Measurements from ENCODE around the gene AP3M1. TPM values are rescaled to one million over a fixed set of nuclear protein-coding genes. Genes with fewer than 3 reads are reported as not detected.
A peak's percentile ranks its signal among the peaks of the same experiment; 100 is the strongest.

AP3M1 gene
- total RNA-seq, 1 experiment from 2014 or later: 27.8 TPM

DNA sequence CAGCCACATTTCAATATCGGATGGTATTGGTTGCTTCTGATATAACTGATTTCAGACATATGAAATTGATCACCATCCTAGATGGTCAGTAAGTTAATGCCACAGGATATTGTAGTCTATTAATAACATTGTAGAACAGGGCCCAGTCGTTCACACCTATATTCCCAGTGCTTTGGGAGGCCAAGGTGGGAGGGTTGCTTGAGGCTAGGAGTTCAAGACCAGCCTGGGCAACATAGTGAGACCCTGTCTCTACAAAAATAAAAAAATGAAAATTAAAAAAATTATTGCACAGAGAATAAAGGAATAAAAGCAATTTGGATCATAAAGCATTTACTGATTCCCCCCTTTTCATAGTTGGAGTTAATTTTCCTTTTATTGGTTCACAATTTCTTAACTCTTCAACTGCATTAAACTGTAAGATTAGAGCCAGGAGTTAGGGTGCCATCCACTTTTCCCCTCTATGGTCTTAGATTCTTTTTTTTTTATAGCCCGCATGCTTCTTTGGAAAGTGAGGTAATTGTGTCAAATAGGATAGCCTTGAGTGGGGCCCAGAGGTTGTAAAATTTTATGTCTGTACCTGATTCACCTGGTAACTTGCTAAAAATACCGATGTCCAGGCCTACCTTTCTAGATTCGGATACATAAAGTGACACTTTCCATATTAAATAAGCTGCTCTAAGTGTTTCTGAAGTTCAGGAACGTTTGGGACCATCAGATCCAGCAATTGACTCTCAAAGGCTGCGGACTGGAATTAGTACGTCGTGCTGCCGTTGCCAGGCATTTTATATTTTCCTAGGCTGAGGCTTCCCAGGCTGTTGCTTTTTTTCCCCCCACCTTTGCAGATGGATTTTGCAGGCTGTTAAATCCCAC is 25.1 kb upstream of the AP3M1 start:
- H3K27me3 ChIP-seq (ENCODE audit: control insufficient read depth, insufficient read depth, low read length): no peaks in the 10 kb centered on the region
- peak overlapping the region; percentile 92 for H3K4me3 ChIP-seq (ENCODE audit: insufficient read depth, low read depth, low read length)
- no peaks in the 10 kb centered on the region for H3K36me3 ChIP-seq (replicated peaks; ENCODE audit: control insufficient read depth, insufficient read depth, low read length)
- no peak for DNase-seq

- H3K36me3 ChIP-seq (replicated peaks; ENCODE audit: control insufficient read depth, insufficient read depth, low read length): no peaks in the 10 kb centered on the region
- H3K27me3 ChIP-seq (ENCODE audit: control insufficient read depth, insufficient read depth, low read length): no peaks in the 10 kb centered on the region
- DNase-seq: no peak
- no peak overlapping the region for H3K4me3 ChIP-seq (ENCODE audit: insufficient read depth, low read depth, low read length)
Observed at GRCh38 chr10:74174521-74174920, 23.9 kb upstream of the AP3M1 start.

DNA sequence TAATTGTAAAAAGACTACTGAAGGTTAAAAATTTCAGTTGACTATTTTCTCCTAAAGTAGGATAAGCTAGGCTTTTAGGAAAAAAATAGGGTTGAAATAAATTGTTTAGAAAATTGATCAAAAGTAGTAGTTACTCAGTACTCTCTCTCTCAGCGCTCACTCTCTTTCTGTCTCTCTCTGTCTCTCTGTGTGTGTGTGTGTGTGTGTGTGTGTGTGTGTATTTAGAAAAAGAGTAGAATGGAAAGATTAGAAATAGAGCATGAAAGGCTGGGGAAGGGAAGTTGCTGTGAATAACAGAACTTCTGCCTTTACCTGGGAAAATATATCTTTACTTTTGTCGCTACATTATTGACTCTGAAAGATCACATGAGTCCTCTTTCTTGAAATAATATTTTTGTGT is 21.0 kb upstream of the AP3M1 start:
- no peak for DNase-seq
- no peak overlapping the region for H3K4me3 ChIP-seq (ENCODE audit: insufficient read depth, low read depth, low read length)
- H3K36me3 ChIP-seq (replicated peaks; ENCODE audit: control insufficient read depth, insufficient read depth, low read length): no peaks in the 10 kb centered on the region
- H3K27me3 ChIP-seq (ENCODE audit: control insufficient read depth, insufficient read depth, low read length): no peaks in the 10 kb centered on the region

DNA sequence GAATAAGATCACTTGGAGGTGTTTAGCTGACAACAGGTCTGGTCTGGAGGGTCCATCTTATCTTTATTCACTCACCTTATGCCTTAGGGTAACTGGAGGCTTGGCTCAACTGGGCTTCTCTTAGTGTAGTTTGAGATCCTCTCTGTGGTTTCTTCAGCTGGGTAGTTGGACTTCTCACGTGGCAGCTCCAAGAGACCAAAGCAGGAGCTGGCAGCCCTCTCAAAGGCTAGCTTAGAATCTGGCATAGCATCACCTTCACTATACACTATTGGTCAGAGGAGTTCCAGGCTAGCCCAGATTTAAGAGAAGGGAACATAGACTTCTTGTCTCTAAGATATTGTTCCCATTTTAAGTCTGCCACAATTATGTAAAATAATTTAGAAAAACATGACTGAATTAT is 16.8 kb upstream of the AP3M1 start:
- no peak for DNase-seq
- H3K4me3 ChIP-seq (ENCODE audit: insufficient read depth, low read depth, low read length): no peak overlapping the region
- no peaks in the 10 kb centered on the region for H3K27me3 ChIP-seq (ENCODE audit: control insufficient read depth, insufficient read depth, low read length)
- H3K36me3 ChIP-seq (replicated peaks; ENCODE audit: control insufficient read depth, insufficient read depth, low read length): no peaks in the 10 kb centered on the region

- Histone ChIP-seq H3K4me3 (ENCODE audit: insufficient read depth, low read depth, low read length) (no peak overlapping the region), H3K36me3 (replicated peaks; ENCODE audit: control insufficient read depth, insufficient read depth, low read length) (no peaks in the 10 kb centered on the region), H3K27me3 (ENCODE audit: control insufficient read depth, insufficient read depth, low read length) (no peaks in the 10 kb centered on the region)
- DNase-seq: no peak
Observed at GRCh38 chr10:74165530-74165901, 14.9 kb upstream of the AP3M1 start.

DNA sequence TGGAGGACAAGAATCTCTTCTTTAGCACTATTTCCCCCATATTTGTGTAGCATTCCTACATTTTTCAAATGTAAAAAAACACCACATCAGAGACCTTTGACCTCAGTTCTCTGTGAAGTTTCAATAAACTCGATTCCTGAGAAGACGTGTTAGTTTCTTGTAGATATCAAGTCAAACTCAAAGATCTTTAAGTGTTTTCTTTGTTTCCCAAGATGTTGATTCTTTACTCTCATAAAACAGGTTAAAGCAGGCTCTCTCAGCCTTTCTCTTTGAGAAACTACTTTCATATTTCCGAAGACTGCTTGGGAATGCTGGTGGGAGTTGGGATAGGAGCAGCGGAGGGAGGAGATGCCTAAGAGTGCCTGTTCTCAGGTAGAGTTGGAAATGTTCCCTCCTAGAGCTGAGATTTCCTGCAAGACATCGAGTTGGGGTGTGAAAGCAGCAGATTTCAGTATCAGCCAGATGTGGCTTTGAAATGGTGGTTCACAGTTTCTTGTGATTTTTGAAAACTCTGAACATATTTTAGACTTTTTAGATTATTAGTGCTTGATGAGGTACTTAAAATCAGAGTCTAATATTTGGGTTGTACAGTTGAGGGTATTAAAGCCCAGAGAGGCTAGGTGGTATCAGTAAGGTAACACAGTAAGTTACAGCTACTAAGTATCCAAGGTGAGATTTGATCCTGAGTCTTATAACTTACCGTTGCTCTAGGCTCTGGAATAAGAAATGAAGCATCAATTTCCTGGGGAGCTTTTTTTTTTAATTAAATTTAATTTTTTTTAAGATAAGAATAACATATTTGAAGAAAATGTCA is 14.3 kb upstream of the AP3M1 start:
- no peak for DNase-seq
- H3K36me3 ChIP-seq (replicated peaks; ENCODE audit: control insufficient read depth, insufficient read depth, low read length): no peaks in the 10 kb centered on the region
- no peaks in the 10 kb centered on the region for H3K27me3 ChIP-seq (ENCODE audit: control insufficient read depth, insufficient read depth, low read length)
- no peak overlapping the region for H3K4me3 ChIP-seq (ENCODE audit: insufficient read depth, low read depth, low read length)

DNA sequence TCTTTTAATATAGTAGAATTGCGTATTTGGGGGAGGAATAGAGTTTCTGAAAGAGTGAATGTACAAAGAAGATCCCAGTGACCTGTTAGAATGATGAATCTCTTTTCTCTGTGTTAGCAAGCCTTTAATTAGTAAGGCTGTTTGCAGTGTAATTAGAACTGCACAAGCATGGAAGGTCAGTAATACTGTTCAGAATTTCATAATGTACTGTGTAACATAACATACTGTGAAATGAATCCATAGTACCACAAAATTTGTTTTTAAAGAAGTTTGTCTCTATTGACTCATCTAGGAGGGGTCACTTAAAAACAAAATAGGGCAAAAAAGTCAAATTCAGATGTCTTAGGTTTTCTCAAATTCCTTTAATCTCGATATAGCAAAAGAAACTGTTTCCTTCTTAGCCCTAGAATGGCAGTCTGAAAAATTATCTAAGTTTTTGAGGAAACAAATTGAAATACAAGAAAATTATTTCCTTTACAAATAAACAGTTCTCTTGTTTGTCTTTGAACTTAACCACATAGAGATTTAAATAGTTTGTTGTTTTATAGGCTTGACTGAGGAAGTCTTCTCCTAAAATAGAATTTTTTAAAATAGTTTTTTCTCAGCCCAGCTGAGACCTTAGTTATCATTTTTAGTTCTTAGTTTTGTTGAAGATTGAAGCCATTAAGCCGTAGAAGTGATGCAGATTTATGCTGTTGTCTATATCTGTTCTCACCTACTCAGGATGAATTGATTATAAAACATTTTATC is 12.9 kb upstream of the AP3M1 start:
- Histone ChIP-seq H3K4me3 (ENCODE audit: insufficient read depth, low read depth, low read length) (no peak overlapping the region), H3K36me3 (replicated peaks; ENCODE audit: control insufficient read depth, insufficient read depth, low read length) (no peaks in the 10 kb centered on the region)
- no peak for DNase-seq

DNA sequence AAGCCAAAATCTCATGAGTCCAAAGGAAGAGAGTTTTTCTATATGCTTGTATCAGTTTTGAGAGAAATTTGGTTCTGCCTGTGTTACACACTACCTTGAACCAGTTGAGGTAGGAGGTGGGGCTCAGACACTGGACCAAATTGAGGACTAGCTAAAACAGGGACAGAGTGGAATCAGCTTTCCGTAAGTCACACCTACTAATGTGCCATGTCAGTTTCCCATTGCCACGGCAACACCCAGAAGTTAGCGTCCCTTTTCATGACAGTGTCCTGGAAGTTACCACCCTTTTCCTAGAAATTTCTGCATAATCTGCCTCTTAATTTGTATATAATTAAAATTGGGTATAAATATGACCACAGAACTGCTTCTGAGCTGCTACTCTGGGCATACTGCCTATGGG is 9.4 kb upstream of the AP3M1 start:
- DNase-seq: no peak
- Histone ChIP-seq H3K4me3 (ENCODE audit: insufficient read depth, low read depth, low read length) (no peak overlapping the region), H3K27me3 (ENCODE audit: control insufficient read depth, insufficient read depth, low read length) (no peaks in the 10 kb centered on the region), H3K36me3 (replicated peaks; ENCODE audit: control insufficient read depth, insufficient read depth, low read length) (no peaks in the 10 kb centered on the region)

More for the DNA sequence above, 12.9 kb upstream of the AP3M1 start:
- H3K27me3 ChIP-seq (ENCODE audit: control insufficient read depth, insufficient read depth, low read length): no peaks in the 10 kb centered on the region

DNA sequence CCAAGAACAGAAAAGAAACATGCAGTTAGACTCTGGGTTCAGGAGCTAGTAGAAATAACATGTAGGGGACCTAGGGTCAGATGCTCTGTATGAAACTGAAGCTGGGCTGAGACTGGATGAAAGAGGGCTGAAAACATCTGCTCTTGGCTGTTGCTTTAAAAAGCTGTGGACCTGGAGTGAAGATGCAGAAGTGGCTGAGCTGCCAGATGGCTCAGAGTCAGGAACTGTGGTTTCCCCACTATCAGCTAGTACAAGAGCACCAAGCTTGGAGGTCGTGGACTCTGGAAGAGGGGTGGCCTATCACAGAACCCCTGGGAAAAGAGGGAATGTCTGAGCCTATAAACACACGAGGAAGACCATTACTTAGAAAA is 6.3 kb upstream of the AP3M1 start:
- DNase-seq: no peak
- Histone ChIP-seq H3K27me3 (ENCODE audit: control insufficient read depth, insufficient read depth, low read length) (no peaks in the 10 kb centered on the region), H3K36me3 (replicated peaks; ENCODE audit: control insufficient read depth, insufficient read depth, low read length) (no peaks in the 10 kb centered on the region), H3K4me3 (ENCODE audit: insufficient read depth, low read depth, low read length) (no peak overlapping the region)

GRCh38 chr10:74153676-74154075 is 3.0 kb upstream of the AP3M1 start:
- no peak for DNase-seq
- H3K4me3 ChIP-seq (ENCODE audit: insufficient read depth, low read depth, low read length): no peak overlapping the region
- no peaks in the 10 kb centered on the region for H3K27me3 ChIP-seq (ENCODE audit: control insufficient read depth, insufficient read depth, low read length)
- no peaks in the 10 kb centered on the region for H3K36me3 ChIP-seq (replicated peaks; ENCODE audit: control insufficient read depth, insufficient read depth, low read length)

- DNase-seq: peak; percentile 54
- Histone ChIP-seq H3K36me3 (replicated peaks; ENCODE audit: control insufficient read depth, insufficient read depth, low read length) (no peaks in the 10 kb centered on the region), H3K4me3 (ENCODE audit: insufficient read depth, low read depth, low read length) (no peak overlapping the region), H3K27me3 (ENCODE audit: control insufficient read depth, insufficient read depth, low read length) (no peaks in the 10 kb centered on the region)
Observed at GRCh38 chr10:74153123-74153522, 2.5 kb upstream of the AP3M1 start.

DNA sequence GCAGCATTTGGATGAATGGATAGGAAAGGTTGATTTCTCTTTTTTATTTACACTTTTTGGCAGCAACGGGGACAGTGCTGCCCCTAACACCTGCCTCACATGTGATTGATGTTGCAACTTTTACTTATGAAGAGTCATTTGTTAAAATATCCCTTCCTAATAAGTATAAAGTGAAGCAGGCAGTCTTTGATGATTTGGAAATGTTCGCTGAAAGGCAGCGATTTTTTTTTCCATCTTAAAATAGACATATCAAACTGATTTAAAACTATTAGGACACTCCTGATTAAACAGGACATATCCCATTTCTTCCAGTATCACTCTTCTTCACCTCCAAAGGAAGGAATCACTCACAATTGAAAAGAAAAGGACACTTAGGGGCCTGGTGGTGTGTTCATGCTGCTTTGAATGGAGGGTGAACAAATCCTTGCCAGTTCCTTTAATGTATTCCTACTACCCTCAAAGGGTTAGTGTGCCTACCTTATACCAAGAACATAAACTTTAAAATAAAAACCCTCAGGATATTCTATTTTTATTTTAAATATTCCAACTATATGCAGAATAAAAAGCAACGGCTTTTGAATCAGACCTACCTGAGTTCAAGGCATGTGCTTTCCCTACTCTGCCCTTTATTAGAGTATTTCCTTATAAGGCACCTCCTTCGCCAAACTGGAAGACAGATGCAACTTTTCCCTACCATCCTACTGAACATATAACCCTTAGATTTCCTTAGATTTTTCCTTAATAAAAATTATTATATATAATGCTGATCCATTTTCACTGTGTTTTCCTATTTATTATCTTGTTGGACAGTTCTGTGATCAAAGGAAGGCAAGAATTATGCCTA is 1.5 kb upstream of the AP3M1 start:
- no peaks in the 10 kb centered on the region for H3K27me3 ChIP-seq (ENCODE audit: control insufficient read depth, insufficient read depth, low read length)
- H3K36me3 ChIP-seq (replicated peaks; ENCODE audit: control insufficient read depth, insufficient read depth, low read length): no peaks in the 10 kb centered on the region
- peak; percentile 29 for DNase-seq
- H3K4me3 ChIP-seq (ENCODE audit: insufficient read depth, low read depth, low read length): peak overlapping the region; percentile 99

DNA sequence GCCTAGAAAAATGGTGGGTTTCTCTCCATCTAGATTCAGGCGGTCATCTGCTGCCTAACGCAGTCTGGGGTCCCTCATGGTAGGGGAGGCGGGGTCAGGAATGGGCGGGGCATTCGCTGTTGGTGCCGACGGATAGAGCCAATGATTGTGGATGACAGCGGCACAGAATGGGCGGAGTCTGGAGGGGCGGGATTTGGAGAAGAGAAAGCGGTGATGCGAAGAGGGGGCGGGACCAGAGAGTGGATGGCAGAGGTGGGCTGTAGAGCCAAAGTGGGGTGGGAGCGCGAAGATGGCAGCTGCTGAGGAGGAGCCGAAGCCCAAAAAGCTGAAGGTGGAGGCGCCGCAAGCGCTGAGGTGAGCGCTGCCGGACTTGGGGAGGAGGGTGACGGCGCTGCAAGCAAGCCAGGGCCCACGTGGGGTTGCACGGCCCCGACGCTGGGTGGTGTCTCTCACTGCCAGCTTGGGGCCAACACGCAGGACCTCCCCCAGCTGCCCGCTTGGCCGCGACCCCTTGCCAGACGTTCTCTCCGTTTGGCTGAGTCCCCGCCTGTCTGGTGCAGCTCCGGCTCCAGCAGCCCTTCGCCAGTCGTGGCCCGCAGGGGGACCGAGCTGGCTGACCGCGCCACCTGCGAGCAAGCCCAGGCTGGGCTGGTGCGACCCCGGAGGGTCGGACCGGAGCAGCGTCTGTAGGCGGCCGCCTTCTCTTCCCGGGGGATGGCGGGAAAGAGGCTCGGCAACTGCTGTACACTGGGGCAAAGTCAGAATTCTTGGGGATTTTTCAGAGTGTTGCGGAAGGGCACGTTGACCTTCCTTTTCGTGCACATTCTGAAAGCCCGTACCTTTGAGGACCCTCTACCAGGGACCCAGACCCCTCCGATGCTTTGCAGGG is 606 bp upstream of the AP3M1 start, which contains the start of gene ADK:
ADK (plus strand) TSS at position 232 of the 889 bp plus-strand sequence; CDS start at position 290, 58 bp downstream.
- H3K27me3 ChIP-seq (ENCODE audit: control insufficient read depth, insufficient read depth, low read length): no peaks in the 10 kb centered on the region
- peak within 1 kb of the TSS; percentile 99 for H3K4me3 ChIP-seq (ENCODE audit: insufficient read depth, low read depth, low read length)
- DNase-seq: peak; percentile 96
- H3K36me3 ChIP-seq (replicated peaks; ENCODE audit: control insufficient read depth, insufficient read depth, low read length): no peaks in the 10 kb centered on the region; the same call in 1 of the 2 replicates
